ENCODE results near the gene IFI30.

DNA sequence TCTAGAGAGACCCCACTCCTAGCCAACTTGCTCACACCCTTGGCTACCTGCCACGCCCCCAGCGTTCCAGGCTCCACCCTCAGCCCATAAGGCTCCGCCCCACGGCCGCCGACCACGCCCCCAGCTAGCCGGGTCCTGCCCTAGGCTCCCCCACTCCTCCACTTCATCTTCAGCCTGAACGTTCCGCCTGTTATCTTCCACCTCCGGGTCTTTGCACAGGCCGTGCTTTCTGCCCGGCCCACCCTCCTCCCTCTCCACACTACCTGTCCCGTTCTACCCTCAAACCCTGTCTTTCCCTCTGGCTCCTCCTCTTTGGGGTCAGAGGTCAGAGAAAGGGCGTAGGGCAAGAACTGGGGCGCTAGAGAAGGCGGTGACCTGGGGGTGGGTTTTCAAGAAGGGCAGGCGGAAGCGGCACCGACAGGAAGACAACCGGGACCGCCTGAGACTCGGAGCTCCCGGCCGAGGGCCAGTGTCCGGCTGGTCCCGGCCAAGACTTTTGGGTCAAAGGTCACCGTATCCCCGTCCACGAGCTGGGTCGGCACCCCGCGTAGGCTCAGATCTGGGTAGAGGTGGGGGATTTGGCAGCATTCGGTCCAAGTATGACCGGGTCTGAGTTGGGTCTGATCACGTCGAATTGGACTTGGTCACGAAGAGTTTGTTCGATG is 50.4 kb downstream of the IFI30 start:
- TF ChIP-seq, protein P1, sequence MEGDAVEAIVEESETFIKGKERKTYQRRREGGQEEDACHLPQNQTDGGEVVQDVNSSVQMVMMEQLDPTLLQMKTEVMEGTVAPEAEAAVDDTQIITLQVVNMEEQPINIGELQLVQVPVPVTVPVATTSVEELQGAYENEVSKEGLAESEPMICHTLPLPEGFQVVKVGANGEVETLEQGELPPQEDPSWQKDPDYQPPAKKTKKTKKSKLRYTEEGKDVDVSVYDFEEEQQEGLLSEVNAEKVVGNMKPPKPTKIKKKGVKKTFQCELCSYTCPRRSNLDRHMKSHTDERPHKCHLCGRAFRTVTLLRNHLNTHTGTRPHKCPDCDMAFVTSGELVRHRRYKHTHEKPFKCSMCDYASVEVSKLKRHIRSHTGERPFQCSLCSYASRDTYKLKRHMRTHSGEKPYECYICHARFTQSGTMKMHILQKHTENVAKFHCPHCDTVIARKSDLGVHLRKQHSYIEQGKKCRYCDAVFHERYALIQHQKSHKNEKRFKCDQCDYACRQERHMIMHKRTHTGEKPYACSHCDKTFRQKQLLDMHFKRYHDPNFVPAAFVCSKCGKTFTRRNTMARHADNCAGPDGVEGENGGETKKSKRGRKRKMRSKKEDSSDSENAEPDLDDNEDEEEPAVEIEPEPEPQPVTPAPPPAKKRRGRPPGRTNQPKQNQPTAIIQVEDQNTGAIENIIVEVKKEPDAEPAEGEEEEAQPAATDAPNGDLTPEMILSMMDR (conservative IDR thresholded peaks at IDR 0.05 in 1 of 2, IDR thresholded peaks at IDR 0.05 in 1 of 2; ENCODE audit: low read depth in 1 of 2, low read length in 2 of 2) = no peak
- TF ChIP-seq EZH2 (IDR thresholded peaks at IDR 0.05; ENCODE audit: low read length, missing control alignments) = no peak

All from fibroblast of lung (primary cell).